Upper lobe of right lung (tissue), 1 donor: ENCODE measurements around the gene BTBD19. TPM values are rescaled to one million over a fixed set of nuclear protein-coding genes. Genes with fewer than 3 reads are reported as not detected.
"Not testable (repeated sequence)": the region's sequence is repeated elsewhere in the genome, so short reads cannot be mapped to it uniquely, and the experiment has no call there.

Source experiments
- ATAC-seq: fragments of 200-7000 bp; cut with Tn5 transposase; one replicate; pipeline ENCODE4 v1.9.1; 2020; ENCODE audit warnings: mild to moderate bottlenecking, moderate library complexity
- DNase-seq: peaks from one replicate; pipeline ENCODE4 v3.0.0-alpha.2; 2020
- H3K27ac ChIP-seq: fragments of 200-600 bp; one replicate; pipeline ENCODE4 v1.8.0; 2022
- H3K27me3 ChIP-seq: fragments of 200-600 bp; one replicate; pipeline ENCODE4 v1.8.0; 2022; ENCODE audit warnings: mild to moderate bottlenecking
- H3K36me3 ChIP-seq: fragments of 200-600 bp; one replicate; pipeline ENCODE4 v1.8.0; 2022
- H3K4me1 ChIP-seq: fragments of 200-600 bp; one replicate; pipeline ENCODE4 v1.8.0; 2022
- H3K4me3 ChIP-seq: fragments of 200-600 bp; one replicate; pipeline ENCODE4 v1.8.0; 2022; ENCODE audit warnings: mild to moderate bottlenecking
- H3K9me3 ChIP-seq: fragments of 200-600 bp; one replicate; pipeline ENCODE4 v1.8.0; 2022
- CTCF ChIP-seq: fragments of 200-600 bp; IDR thresholded peaks from one replicate; pipeline ENCODE4 v1.8.0; 2022; ENCODE audit warnings: antibody characterized with exemption
- intact Hi-C: fragments of 100-400 bp; cut with DNase I; formaldehyde crosslinking; loops from one replicate; pipeline ENCODE4 v1.11.0; 2022
- total RNA-seq: library from RNA; stranded (reverse); fragmentation: NEBNext Ultra II Directional; extraction: Animal tissue kit (Norgen Biotek cat#: 25700); gene quantifications from one replicate; pipeline ENCODE4 v1.2.1, GENCODE V29; 2021
- donor health status: DM: no; HTN: yes; CAD: no; lungs with severe emphysema.

BTBD19 gene
- total RNA-seq, 1 donor from 2014 or later, result 9.2 TPM

GRCh38 chr1:44819608-44820327, 11.4 kb downstream of the BTBD19 start:
- H3K4me1 ChIP-seq, result peaks cover 7% of the 10 kb centered on the region
- peak; percentile 12 for TF ChIP-seq CTCF
- H3K4me3 ChIP-seq, result peak overlapping the region; percentile 66
- H3K36me3 ChIP-seq, result no peaks in the 10 kb centered on the region
- intact Hi-C loops, result no loop called here
- H3K9me3 ChIP-seq, result no peaks in the 10 kb centered on the region
- peak; percentile 91 for DNase-seq
- no peaks in the 10 kb centered on the region for H3K27me3 ChIP-seq
- ATAC-seq, result peak; percentile 91
- peak overlapping the region; percentile 100 for H3K27ac ChIP-seq

GRCh38 chr1:44820328-44821239, 12.3 kb downstream of the BTBD19 start:
- H3K27me3 ChIP-seq, result no peaks in the 10 kb centered on the region
- peaks cover 7% of the 10 kb centered on the region for H3K4me1 ChIP-seq
- intact Hi-C loops, result no loop called here
- no peak for DNase-seq
- H3K9me3 ChIP-seq, result no peaks in the 10 kb centered on the region
- TF ChIP-seq CTCF, result no peak
- no peaks in the 10 kb centered on the region for H3K36me3 ChIP-seq
- H3K4me3 ChIP-seq, result peak overlapping the region; percentile 66
- peak overlapping the region; percentile 100 for H3K27ac ChIP-seq
- ATAC-seq, result peak; percentile 25

DNA sequence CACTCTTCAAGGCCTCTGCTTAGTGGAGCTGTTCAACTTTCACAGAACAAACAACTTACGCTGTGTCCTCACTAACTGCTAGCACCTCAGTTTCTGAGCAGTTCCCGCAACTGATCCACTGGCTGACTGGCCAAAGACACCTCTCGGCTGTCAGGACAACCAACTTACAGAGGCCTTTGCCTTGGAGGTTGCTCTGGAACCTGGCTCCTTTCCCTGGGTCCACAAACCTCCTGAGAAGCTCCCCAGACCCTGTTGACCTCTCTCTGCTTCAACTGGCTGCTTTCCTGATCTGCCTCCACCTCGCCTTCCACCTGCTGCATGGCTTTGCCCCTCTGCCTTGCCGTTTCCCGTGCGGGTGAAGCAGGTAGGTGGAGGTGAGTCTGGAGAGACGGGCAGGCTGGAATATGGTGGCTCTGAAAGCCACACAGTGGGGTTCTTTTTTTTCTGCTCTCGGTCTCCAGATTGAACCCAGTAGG, 13.0 kb downstream of the BTBD19 start:
- Histone ChIP-seq H3K4me3 (no peak overlapping the region), H3K9me3 (no peaks in the 10 kb centered on the region), H3K27me3 (no peaks in the 10 kb centered on the region), H3K36me3 (no peaks in the 10 kb centered on the region), H3K4me1 (peaks cover 10% of the 10 kb centered on the region), H3K27ac (peak overlapping the region; percentile 100)
- DNase-seq, result no peak
- intact Hi-C loops, result no loop called here
- no peak for ATAC-seq
- no peak for TF ChIP-seq CTCF

GRCh38 chr1:44822131-44822701, 13.9 kb downstream of the BTBD19 start:
- Histone ChIP-seq H3K4me3 (no peak overlapping the region), H3K9me3 (no peaks in the 10 kb centered on the region), H3K27me3 (no peaks in the 10 kb centered on the region), H3K36me3 (no peaks in the 10 kb centered on the region), H3K27ac (no peak overlapping the region), H3K4me1 (peaks cover 18% of the 10 kb centered on the region)
- no peak for TF ChIP-seq CTCF
- no peak for ATAC-seq
- intact Hi-C loops, result no loop called here
- DNase-seq, result no peak

DNA sequence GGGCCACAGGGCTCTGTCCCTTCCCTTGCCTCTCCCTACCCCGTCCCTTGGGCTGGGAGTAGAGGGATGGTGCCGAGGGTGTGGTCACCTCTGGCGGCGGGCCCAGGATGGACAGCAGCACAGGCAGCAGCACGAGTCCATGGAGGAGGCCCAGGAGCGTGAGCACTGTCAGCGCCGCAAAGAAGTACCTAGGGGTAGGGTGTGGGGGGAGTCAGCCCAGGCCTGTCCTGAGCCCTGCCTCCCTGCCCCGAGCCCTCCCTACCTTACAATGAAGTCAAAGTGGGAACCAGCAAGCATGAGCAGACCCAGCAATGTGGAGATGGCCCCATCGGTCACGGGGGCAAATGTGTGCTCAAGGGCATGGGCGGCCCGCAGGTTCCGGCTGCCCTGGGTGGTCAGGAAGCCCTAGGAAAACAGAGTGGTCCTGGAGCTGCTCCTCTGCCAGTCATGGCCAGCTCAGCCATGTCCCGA, 14.7 kb downstream of the BTBD19 start:
- no peak for TF ChIP-seq CTCF
- Histone ChIP-seq H3K27ac (no peak overlapping the region), H3K36me3 (no peaks in the 10 kb centered on the region), H3K4me1 (peaks cover 18% of the 10 kb centered on the region), H3K9me3 (no peaks in the 10 kb centered on the region), H3K27me3 (no peaks in the 10 kb centered on the region), H3K4me3 (no peak overlapping the region)
- ATAC-seq (no peak), DNase-seq (no peak)
- intact Hi-C loops, result no loop called here

DNA sequence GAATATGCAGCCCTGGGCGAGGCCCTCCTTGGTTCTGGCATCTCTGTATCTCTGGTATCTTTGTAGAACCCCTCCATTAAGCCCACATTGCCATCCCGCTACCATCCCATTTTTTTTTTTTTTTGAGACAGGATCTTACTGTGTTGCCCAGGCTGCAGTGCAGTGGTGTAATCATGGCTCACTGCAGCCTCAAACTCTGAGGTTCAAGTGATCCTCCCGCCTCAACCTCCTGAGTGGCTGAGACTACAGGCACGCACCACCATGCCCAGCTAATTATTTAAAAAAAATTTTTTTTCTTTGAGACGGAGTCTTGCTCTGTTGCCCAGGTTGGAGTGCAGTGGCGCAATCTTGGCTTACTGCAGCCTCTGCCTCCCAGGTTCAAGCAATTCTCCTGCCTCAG, 16.1 kb downstream of the BTBD19 start:
- ATAC-seq, H3K36me3 ChIP-seq, H3K4me3 ChIP-seq, H3K27me3 ChIP-seq, DNase-seq, H3K27ac ChIP-seq, intact Hi-C loops, H3K9me3 ChIP-seq: not testable (repeated sequence)
- peaks cover 18% of the 10 kb centered on the region for H3K4me1 ChIP-seq
